Neural cell (in vitro differentiated cells): ENCODE data around the gene TBC1D22B.

ENCODE experiments used
- EP300 ChIP-seq: fragments of 450-650 bp; conservative IDR thresholded peaks from 2 replicates; pipeline ENCODE4 v1.6.1; 2014; ENCODE audit warnings: antibody characterized with exemption, mild to moderate bottlenecking, moderate library complexity; ENCODE audit not compliant: poor library complexity, severe bottlenecking
- EZH2 ChIP-seq: fragments of 200-600, 300-800 bp; shearing (Covaris generic), sonication (generic); IDR thresholded peaks from 2 replicates; pipeline ENCODE4 v1.6.1; 2014; ENCODE audit warnings: antibody characterized with exemption, low read length, borderline replicate concordance, mild to moderate bottlenecking; ENCODE audit not compliant: insufficient read depth, poor library complexity, severe bottlenecking
- MXI1 ChIP-seq: fragments of 450-650 bp; conservative IDR thresholded peaks from 2 replicates; pipeline ENCODE4 v1.6.1; 2014; ENCODE audit warnings: antibody characterized with exemption, mild to moderate bottlenecking; ENCODE audit not compliant: poor library complexity, severe bottlenecking
- POLR2AphosphoS5 ChIP-seq: IDR thresholded peaks from 2 replicates; pipeline ENCODE4 v1.6.1; 2012
- RAD21 ChIP-seq: fragments of 450-650 bp; conservative IDR thresholded peaks from 2 replicates; pipeline ENCODE4 v1.6.1; 2014; ENCODE audit warnings: antibody characterized with exemption, mild to moderate bottlenecking, moderate library complexity
- SMC3 ChIP-seq: fragments of 450-650 bp; conservative IDR thresholded peaks from 2 replicates; pipeline ENCODE4 v1.6.1; 2014; ENCODE audit warnings: antibody characterized with exemption, mild to moderate bottlenecking, moderate library complexity; ENCODE audit not compliant: poor library complexity
- TAF1 ChIP-seq: IDR thresholded peaks from 2 replicates; pipeline ENCODE4 v1.6.1; 2012; ENCODE audit warnings: low read depth
- TF ChIP-seq, protein P1 (sequence below): fragments of 450-650 bp; IDR thresholded peaks from 2 replicates; pipeline ENCODE4 v1.5.1; 2014; ENCODE audit warnings: antibody characterized with exemption, mild to moderate bottlenecking, moderate library complexity; ENCODE audit not compliant: poor library complexity, severe bottlenecking
- TF ChIP-seq, protein P2 (sequence below): IDR thresholded peaks from 2 replicates; pipeline ENCODE4 v1.6.1; 2012; ENCODE audit warnings: borderline replicate concordance

- TF ChIP-seq, protein P1, sequence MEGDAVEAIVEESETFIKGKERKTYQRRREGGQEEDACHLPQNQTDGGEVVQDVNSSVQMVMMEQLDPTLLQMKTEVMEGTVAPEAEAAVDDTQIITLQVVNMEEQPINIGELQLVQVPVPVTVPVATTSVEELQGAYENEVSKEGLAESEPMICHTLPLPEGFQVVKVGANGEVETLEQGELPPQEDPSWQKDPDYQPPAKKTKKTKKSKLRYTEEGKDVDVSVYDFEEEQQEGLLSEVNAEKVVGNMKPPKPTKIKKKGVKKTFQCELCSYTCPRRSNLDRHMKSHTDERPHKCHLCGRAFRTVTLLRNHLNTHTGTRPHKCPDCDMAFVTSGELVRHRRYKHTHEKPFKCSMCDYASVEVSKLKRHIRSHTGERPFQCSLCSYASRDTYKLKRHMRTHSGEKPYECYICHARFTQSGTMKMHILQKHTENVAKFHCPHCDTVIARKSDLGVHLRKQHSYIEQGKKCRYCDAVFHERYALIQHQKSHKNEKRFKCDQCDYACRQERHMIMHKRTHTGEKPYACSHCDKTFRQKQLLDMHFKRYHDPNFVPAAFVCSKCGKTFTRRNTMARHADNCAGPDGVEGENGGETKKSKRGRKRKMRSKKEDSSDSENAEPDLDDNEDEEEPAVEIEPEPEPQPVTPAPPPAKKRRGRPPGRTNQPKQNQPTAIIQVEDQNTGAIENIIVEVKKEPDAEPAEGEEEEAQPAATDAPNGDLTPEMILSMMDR, result no peak
- no peak for TF ChIP-seq SMC3
- TF ChIP-seq MXI1, result no peak
- no peak for TF ChIP-seq EZH2
- TF ChIP-seq EP300, result no peak
- no peak for TF ChIP-seq POLR2AphosphoS5
- TF ChIP-seq TAF1, result no peak
- TF ChIP-seq, protein P2, sequence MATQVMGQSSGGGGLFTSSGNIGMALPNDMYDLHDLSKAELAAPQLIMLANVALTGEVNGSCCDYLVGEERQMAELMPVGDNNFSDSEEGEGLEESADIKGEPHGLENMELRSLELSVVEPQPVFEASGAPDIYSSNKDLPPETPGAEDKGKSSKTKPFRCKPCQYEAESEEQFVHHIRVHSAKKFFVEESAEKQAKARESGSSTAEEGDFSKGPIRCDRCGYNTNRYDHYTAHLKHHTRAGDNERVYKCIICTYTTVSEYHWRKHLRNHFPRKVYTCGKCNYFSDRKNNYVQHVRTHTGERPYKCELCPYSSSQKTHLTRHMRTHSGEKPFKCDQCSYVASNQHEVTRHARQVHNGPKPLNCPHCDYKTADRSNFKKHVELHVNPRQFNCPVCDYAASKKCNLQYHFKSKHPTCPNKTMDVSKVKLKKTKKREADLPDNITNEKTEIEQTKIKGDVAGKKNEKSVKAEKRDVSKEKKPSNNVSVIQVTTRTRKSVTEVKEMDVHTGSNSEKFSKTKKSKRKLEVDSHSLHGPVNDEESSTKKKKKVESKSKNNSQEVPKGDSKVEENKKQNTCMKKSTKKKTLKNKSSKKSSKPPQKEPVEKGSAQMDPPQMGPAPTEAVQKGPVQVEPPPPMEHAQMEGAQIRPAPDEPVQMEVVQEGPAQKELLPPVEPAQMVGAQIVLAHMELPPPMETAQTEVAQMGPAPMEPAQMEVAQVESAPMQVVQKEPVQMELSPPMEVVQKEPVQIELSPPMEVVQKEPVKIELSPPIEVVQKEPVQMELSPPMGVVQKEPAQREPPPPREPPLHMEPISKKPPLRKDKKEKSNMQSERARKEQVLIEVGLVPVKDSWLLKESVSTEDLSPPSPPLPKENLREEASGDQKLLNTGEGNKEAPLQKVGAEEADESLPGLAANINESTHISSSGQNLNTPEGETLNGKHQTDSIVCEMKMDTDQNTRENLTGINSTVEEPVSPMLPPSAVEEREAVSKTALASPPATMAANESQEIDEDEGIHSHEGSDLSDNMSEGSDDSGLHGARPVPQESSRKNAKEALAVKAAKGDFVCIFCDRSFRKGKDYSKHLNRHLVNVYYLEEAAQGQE, result no peak
- TF ChIP-seq RAD21, result no peak
Measured at GRCh38 chr6:37321516-37322415, 64.2 kb downstream of the TBC1D22B start.
